HEK293T (cell line): ENCODE data around the gene PSMB11.

Experiments used
- ARNT ChIP-seq: fragments of 450-650 bp; IDR thresholded peaks from 2 replicates; pipeline ENCODE4 v1.6.1; 2017; ENCODE audit warnings: mild to moderate bottlenecking
- BHLHE40 ChIP-seq: fragments of 450-650 bp; IDR thresholded peaks from 2 replicates; pipeline ENCODE4 v1.6.1; 2016; ENCODE audit warnings: mild to moderate bottlenecking, moderate library complexity, borderline replicate concordance
- ELF4 ChIP-seq: fragments of 450-650 bp; IDR thresholded peaks from 2 replicates; pipeline ENCODE4 v1.6.1; 2017; ENCODE audit warnings: antibody characterized with exemption
- FOXM1 ChIP-seq: fragments of 450-650 bp; IDR thresholded peaks from 2 replicates; pipeline ENCODE4 v1.6.1; 2017; ENCODE audit warnings: mild to moderate bottlenecking, borderline replicate concordance

DNA sequence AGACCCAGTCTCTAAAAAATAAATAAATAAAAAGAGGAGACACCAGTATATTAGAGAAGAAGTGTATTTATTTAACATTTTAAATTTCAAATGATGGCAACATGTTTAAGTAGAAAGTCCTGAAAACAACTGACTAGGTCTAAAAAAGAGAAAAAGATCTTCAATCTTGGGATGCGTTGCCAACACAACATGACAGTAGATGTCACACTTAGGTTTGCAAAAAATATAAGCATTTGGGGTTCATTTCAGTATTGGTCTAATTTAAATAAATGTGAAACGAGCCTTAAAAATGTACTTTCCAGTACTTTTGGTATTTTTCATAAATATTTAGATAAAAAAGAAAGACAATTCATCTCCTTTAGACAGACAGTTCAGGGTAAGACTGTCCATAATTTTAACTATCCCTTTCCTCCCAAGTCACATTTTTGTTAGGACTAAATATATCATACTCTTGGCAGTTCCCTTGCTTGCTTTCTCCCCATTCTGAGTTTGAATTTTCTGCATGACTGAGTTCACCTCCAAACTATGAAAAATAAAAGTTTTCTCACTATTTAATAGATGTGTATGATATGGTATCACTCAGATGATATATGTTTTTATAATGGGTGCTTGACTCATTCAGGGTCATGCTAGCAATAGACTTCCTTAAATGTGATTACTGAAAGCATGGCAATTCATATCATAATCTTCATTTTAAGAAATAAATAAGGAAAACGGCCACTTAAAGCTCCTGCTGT lies 36.4 kb upstream of the PSMB11 start:
- TF ChIP-seq BHLHE40 (no peak), FOXM1 (no peak), ARNT (no peak), ELF4 (no peak)
